SK-N-SH (cell line): ENCODE measurements around the gene KCNV2. TPM values are rescaled to one million over a fixed set of nuclear protein-coding genes. Genes with fewer than 3 reads are reported as not detected.

Experiments used
- CTCF ChIA-PET: fragments of 300-600, 350-600 bp; formaldehyde crosslinking; extraction: SDS; loops from one replicate; lab custom pipeline; 2021; lab: Yijun Ruan, JAX
- POLR2A ChIA-PET: fragments of 350-600 bp; sonication (Branson Sonifier 250); formaldehyde crosslinking; extraction: SDS; loops from one replicate; lab custom pipeline; 2020; ENCODE audit warnings: antibody characterized with exemption, inconsistent platforms; lab: Yijun Ruan, JAX
- DNase-seq: peaks from one replicate; pipeline ENCODE4 v3.0.0; 2012
- H2AFZ ChIP-seq: fragments of 200-600 bp; sonication (generic); 2 replicates; pipeline ENCODE4 v1.8.1; 2016; ENCODE audit warnings: antibody characterized with exemption, mild to moderate bottlenecking, low read depth
- H3F3A ChIP-seq: fragments of 200-600 bp; sonication (generic); replicated peaks from 2 replicates; pipeline ENCODE3; 2016; ENCODE audit warnings: antibody characterized with exemption, mild to moderate bottlenecking; ENCODE audit not compliant: insufficient read depth
- H3K27ac ChIP-seq, 2 experiments: fragments of 200-500 bp in 1 of 2; fragments of 200-600 bp in 1 of 2; sonication (Bioruptor generic) in 1 of 2; sonication (generic), shearing (Covaris generic) in 1 of 2; 2 replicates each; pipeline versions ENCODE4 v1.5.1 to v1.6.1; 2014 to 2016; ENCODE audit warnings: low read depth in 2 of 2, inconsistent platforms in 1 of 2, low read length in 1 of 2, mild to moderate bottlenecking in 1 of 2, mixed read lengths in 1 of 2
- H3K27me3 ChIP-seq: fragments of 200-600 bp; sonication (generic), shearing (Covaris generic); 2 replicates; pipeline ENCODE4 v1.6.1; 2016; ENCODE audit warnings: mixed run types; ENCODE audit not compliant: insufficient read depth
- H3K36me3 ChIP-seq, 2 experiments: fragments of 200-500 bp in 1 of 2; fragments of 200-600 bp in 1 of 2; sonication (Bioruptor generic) in 1 of 2; sonication (generic) in 1 of 2; replicated peaks in 1 of 2; 2 replicates each; pipeline versions ENCODE3 to v1.5.1; 2014 to 2016; ENCODE audit warnings: low read length in 1 of 2, mild to moderate bottlenecking in 1 of 2; ENCODE audit not compliant: insufficient read depth in 2 of 2, control insufficient read depth in 1 of 2
- H3K4me1 ChIP-seq, 2 experiments: fragments of 200-500 bp in 1 of 2; fragments of 200-600 bp in 1 of 2; sonication (Bioruptor generic) in 1 of 2; sonication (generic), shearing (Covaris generic) in 1 of 2; 2 replicates each; pipeline versions ENCODE4 v1.5.1 to v1.6.1; 2014 to 2016; ENCODE audit warnings: low read depth in 1 of 2, low read length in 1 of 2, mixed run types in 1 of 2; ENCODE audit not compliant: insufficient read depth in 2 of 2, control insufficient read depth in 1 of 2
- H3K4me2 ChIP-seq: fragments of 200-600 bp; sonication (generic), shearing (Covaris generic); 2 replicates; pipeline ENCODE4 v1.6.1; 2017; ENCODE audit warnings: mixed run types
- H3K4me3 ChIP-seq, 2 experiments: fragments of 200-500 bp in 1 of 2; fragments of 200-600 bp in 1 of 2; sonication (Bioruptor generic) in 1 of 2; sonication (generic), shearing (Covaris generic) in 1 of 2; 2 replicates each; pipeline versions ENCODE4 v1.5.1 to v1.8.1; 2014 to 2016; ENCODE audit warnings: low read depth in 2 of 2, inconsistent platforms in 1 of 2, low read length in 1 of 2, mild to moderate bottlenecking in 1 of 2, mixed read lengths in 1 of 2, moderate library complexity in 1 of 2
- H3K79me2 ChIP-seq: fragments of 200-600 bp; sonication (generic); 2 replicates; pipeline ENCODE4 v1.8.1; 2017; ENCODE audit warnings: mild to moderate bottlenecking; ENCODE audit not compliant: insufficient read depth
- H3K9ac ChIP-seq: fragments of 200-600 bp; sonication (generic); 2 replicates; pipeline ENCODE4 v1.6.1; 2017; ENCODE audit warnings: mixed run types
- H3K9me2 ChIP-seq: fragments of 200-600 bp; sonication (generic); 2 replicates; pipeline ENCODE4 v1.6.1; 2017; ENCODE audit warnings: mixed run types
- H3K9me3 ChIP-seq: fragments of 200-600 bp; sonication (generic); 2 replicates; pipeline ENCODE4 v1.6.1; 2017; ENCODE audit warnings: mixed run types, mild to moderate bottlenecking, moderate library complexity
- H4K20me1 ChIP-seq: fragments of 200-600 bp; sonication (generic); 2 replicates; pipeline ENCODE4 v1.6.1; 2017; ENCODE audit warnings: mild to moderate bottlenecking, mixed run types; ENCODE audit not compliant: insufficient read depth
- CTCF ChIP-seq: fragments of 200-600 bp; sonication (generic); IDR thresholded peaks from 2 replicates; pipeline ENCODE4 v1.6.1; 2017; ENCODE audit warnings: antibody characterized with exemption, mild to moderate bottlenecking, moderate library complexity
- ELF1 ChIP-seq: IDR thresholded peaks from 2 replicates; pipeline ENCODE4 v1.4.0; 2012
- MEF2A ChIP-seq: IDR thresholded peaks from 2 replicates; pipeline ENCODE4 v1.4.0; 2012; ENCODE audit warnings: low read depth, borderline replicate concordance
- MXI1 ChIP-seq: IDR thresholded peaks from 2 replicates; pipeline ENCODE4 v1.6.1; 2012; ENCODE audit warnings: mild to moderate bottlenecking, low read depth, low read length, improper control_type of control experiment
- RFX5 ChIP-seq: IDR thresholded peaks from 2 replicates; pipeline ENCODE4 v1.6.1; 2012; ENCODE audit warnings: mild to moderate bottlenecking, improper control_type of control experiment, low read length
- RXRA ChIP-seq: IDR thresholded peaks from 2 replicates; pipeline ENCODE4 v1.4.0; 2012; ENCODE audit warnings: low read depth, mild to moderate bottlenecking, borderline replicate concordance
- USF1 ChIP-seq: IDR thresholded peaks from 2 replicates; pipeline ENCODE4 v1.4.0; 2012; ENCODE audit warnings: low read depth, borderline replicate concordance
- USF2 ChIP-seq: fragments of 150-350 bp; IDR thresholded peaks from 2 replicates; pipeline ENCODE4 v1.6.1; 2017; ENCODE audit warnings: antibody characterized with exemption, low read length, low read depth, borderline replicate concordance
- WGBS: methylation state at CpG from one replicate; pipeline ENCODE4 v1.1.6; 2017; ENCODE audit warnings: low lambda C conversion rate; 5-methylcytosine and 5-hydroxymethylcytosine counted together
- polyA plus RNA-seq, 3 experiments: library from polyadenylated mRNA; depleted of rRNA; stranded (reverse); fragments of >200 nt; gene quantifications; 2 replicates each; pipeline ENCODE4 v1.2.3, GENCODE V29; 2012
- TF ChIP-seq, protein P1 (sequence below): IDR thresholded peaks from 2 replicates; pipeline ENCODE4 v1.4.0; 2012; ENCODE audit warnings: low read depth, borderline replicate concordance
- TF ChIP-seq, protein P2 (sequence below): IDR thresholded peaks from 2 replicates; pipeline ENCODE4 v1.6.1; 2012; ENCODE audit warnings: mild to moderate bottlenecking, low read depth, low read length, moderate library complexity

KCNV2 gene
- polyA plus RNA-seq, 1 of the 3 experiments (the other 2 are of a cell fraction), result not detected

DNA sequence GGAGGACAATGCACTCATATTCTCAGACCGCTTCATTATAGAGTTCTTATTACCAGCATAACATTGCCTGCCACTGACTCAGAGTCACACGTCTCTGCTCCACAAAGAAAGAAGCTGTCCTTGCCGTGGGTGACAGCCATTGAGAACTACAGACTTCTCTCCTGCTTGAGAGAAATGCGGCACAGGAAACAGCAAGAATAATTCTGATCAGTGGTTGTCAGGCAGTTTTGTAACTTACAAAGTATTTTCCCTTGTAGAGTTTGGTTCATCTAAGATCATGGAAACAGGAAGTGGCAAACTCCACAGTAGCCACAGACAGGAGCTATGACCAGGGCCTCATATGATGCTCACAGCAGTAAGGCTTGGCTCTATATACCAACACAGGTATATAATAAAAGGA is 47.0 kb downstream of the KCNV2 start:
- 99% methylated on average over 4 of the region's 4 CpGs for WGBS
- Histone ChIP-seq H3K79me2 (no peaks in the 10 kb centered on the region), H3F3A (no peaks in the 10 kb centered on the region), H3K36me3 (peaks cover 15 to 17% of the 10 kb centered on the region in 2 experiments), H3K4me3 (no peak overlapping the region), H3K4me1 (no peaks in the 10 kb centered on the region), H3K27me3 (no peaks in the 10 kb centered on the region), H3K4me2 (no peak overlapping the region), H3K9me3 (no peaks in the 10 kb centered on the region)
- CTCF ChIA-PET, result no interaction called here
- no peak for DNase-seq
- TF ChIP-seq CTCF, result no peak
- no peak for TF ChIP-seq USF1
- TF ChIP-seq USF2, result no peak
- no peak for TF ChIP-seq RXRA
- TF ChIP-seq MXI1, result no peak
- no peak for TF ChIP-seq RFX5
- TF ChIP-seq, protein P1, sequence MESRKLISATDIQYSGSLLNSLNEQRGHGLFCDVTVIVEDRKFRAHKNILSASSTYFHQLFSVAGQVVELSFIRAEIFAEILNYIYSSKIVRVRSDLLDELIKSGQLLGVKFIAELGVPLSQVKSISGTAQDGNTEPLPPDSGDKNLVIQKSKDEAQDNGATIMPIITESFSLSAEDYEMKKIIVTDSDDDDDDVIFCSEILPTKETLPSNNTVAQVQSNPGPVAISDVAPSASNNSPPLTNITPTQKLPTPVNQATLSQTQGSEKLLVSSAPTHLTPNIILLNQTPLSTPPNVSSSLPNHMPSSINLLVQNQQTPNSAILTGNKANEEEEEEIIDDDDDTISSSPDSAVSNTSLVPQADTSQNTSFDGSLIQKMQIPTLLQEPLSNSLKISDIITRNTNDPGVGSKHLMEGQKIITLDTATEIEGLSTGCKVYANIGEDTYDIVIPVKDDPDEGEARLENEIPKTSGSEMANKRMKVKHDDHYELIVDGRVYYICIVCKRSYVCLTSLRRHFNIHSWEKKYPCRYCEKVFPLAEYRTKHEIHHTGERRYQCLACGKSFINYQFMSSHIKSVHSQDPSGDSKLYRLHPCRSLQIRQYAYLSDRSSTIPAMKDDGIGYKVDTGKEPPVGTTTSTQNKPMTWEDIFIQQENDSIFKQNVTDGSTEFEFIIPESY, result no peak
- no peak for TF ChIP-seq ELF1
- TF ChIP-seq, protein P2, sequence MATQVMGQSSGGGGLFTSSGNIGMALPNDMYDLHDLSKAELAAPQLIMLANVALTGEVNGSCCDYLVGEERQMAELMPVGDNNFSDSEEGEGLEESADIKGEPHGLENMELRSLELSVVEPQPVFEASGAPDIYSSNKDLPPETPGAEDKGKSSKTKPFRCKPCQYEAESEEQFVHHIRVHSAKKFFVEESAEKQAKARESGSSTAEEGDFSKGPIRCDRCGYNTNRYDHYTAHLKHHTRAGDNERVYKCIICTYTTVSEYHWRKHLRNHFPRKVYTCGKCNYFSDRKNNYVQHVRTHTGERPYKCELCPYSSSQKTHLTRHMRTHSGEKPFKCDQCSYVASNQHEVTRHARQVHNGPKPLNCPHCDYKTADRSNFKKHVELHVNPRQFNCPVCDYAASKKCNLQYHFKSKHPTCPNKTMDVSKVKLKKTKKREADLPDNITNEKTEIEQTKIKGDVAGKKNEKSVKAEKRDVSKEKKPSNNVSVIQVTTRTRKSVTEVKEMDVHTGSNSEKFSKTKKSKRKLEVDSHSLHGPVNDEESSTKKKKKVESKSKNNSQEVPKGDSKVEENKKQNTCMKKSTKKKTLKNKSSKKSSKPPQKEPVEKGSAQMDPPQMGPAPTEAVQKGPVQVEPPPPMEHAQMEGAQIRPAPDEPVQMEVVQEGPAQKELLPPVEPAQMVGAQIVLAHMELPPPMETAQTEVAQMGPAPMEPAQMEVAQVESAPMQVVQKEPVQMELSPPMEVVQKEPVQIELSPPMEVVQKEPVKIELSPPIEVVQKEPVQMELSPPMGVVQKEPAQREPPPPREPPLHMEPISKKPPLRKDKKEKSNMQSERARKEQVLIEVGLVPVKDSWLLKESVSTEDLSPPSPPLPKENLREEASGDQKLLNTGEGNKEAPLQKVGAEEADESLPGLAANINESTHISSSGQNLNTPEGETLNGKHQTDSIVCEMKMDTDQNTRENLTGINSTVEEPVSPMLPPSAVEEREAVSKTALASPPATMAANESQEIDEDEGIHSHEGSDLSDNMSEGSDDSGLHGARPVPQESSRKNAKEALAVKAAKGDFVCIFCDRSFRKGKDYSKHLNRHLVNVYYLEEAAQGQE, result no peak
- TF ChIP-seq MEF2A, result no peak
- TF ChIP-seq, all 33 proteins: peak for 0
- Histone ChIP-seq H3K9ac (no peak overlapping the region), H4K20me1 (no peaks in the 10 kb centered on the region), H3K27ac (no peak overlapping the region), H2AFZ (no peak overlapping the region), H3K9me2 (no peaks in the 10 kb centered on the region)
- POLR2A ChIA-PET, result no interaction called here
